Gastroesophageal sphincter (tissue), 3 donors: ENCODE data around the gene LIN28B.

Source experiments
- EP300 ChIP-seq: sonication (generic); formaldehyde crosslinking; IDR thresholded peaks from one replicate; pipeline ENCODE4 v1.6.1; 2017; ENCODE audit warnings: antibody characterized with exemption, mild to moderate bottlenecking
- POLR2AphosphoS5 ChIP-seq: sonication (generic); formaldehyde crosslinking; IDR thresholded peaks from one replicate; pipeline ENCODE4 v1.6.1; 2017; ENCODE audit warnings: antibody characterized with exemption
- TF ChIP-seq, protein P1 (sequence below), 4 experiments: fragments of 200-600 bp in 2 of 4; fragments of 450-650 bp in 2 of 4; sonication (generic) in 1 of 4; IDR thresholded peaks; one replicate each; pipeline ENCODE4 v1.5.1; 2017 to 2019; ENCODE audit warnings: antibody characterized with exemption in 4 of 4, mild to moderate bottlenecking in 2 of 4, moderate library complexity in 2 of 4

DNA sequence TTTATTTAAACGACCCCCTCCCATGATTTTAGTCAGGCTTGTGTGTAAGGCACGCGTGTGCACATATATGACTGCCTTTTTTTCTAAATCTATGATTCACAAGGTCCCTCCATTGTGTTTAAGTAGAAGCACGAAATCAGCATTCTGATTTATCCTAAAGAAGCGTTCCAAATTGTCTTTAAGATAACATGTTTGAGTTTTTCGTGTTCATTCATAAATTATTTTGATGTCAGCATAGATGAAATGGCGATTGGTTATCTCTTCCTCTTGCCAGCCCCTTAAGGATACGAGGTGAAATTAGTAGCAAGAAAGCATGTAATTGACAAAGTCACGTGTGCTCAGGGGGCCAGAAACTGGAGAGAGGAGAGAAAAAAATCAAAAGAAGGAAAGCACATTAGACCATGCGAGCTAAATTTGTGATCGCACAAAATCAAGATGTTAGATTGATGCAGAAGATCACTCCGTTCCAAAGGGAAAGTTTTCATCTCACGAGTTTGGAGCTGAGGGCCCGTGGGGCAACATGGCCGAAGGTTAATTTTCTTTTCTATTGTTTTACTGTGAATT is at the start of gene LIN28B:
- TF ChIP-seq, protein P1, sequence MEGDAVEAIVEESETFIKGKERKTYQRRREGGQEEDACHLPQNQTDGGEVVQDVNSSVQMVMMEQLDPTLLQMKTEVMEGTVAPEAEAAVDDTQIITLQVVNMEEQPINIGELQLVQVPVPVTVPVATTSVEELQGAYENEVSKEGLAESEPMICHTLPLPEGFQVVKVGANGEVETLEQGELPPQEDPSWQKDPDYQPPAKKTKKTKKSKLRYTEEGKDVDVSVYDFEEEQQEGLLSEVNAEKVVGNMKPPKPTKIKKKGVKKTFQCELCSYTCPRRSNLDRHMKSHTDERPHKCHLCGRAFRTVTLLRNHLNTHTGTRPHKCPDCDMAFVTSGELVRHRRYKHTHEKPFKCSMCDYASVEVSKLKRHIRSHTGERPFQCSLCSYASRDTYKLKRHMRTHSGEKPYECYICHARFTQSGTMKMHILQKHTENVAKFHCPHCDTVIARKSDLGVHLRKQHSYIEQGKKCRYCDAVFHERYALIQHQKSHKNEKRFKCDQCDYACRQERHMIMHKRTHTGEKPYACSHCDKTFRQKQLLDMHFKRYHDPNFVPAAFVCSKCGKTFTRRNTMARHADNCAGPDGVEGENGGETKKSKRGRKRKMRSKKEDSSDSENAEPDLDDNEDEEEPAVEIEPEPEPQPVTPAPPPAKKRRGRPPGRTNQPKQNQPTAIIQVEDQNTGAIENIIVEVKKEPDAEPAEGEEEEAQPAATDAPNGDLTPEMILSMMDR (IDR thresholded peaks at IDR 0.05), result no peak
- TF ChIP-seq POLR2AphosphoS5, result no peak
- no peak for TF ChIP-seq EP300
